T-cell (primary cell): ENCODE measurements around the gene CLEC4D. TPM values are rescaled to one million over a fixed set of nuclear protein-coding genes. Genes with fewer than 3 reads are reported as not detected.

Experiments
- ATAC-seq, 4 experiments: fragments of 200-7000 bp in 3 of 4; fragments of 150-1000 bp in 1 of 4; cut with Tn5 transposase; replicated peaks in 1 of 4; 1 replicate in 3 of 4; 2 replicates in 1 of 4; pipeline ENCODE4 v1.10.0; 2021; ENCODE audit warnings: moderate library complexity in 3 of 4, mild to moderate bottlenecking in 2 of 4, moderate number of reproducible peaks in 1 of 4
- CTCF ChIA-PET, 2 donors: fragments of 300-600 bp; sonication (Branson Sonifier 250); formaldehyde crosslinking; loops; one replicate each; lab custom pipeline; 2022; ENCODE audit warnings: antibody characterized with exemption in 2 of 2; lab: Charles Lee
- POLR2A ChIA-PET, 2 donors: fragments of 300-600 bp; sonication (Branson Sonifier 250); formaldehyde crosslinking; loops; one replicate each; lab custom pipeline; 2022; ENCODE audit warnings: antibody characterized with exemption in 2 of 2; lab: Charles Lee
- DNase-seq, 35 experiments: peaks; one replicate each; pipeline versions ENCODE4 v3.0.0 to v3.0.0-alpha.2; 2013 to 2023
- H3K27ac ChIP-seq: one replicate; pipeline ENCODE4 v1.5.1; 2013; ENCODE audit warnings: low read length
- H3K27me3 ChIP-seq, 2 experiments: replicated peaks in 1 of 2; 1 replicate in 1 of 2; 2 replicates in 1 of 2; pipeline versions ENCODE4 v1.6.1 to v1.7.0; 2013; ENCODE audit warnings: low read length in 1 of 2, mixed read lengths in 1 of 2; ENCODE audit not compliant: control insufficient read depth in 2 of 2, insufficient read depth in 2 of 2; ENCODE audit errors: extremely low read depth in 1 of 2
- H3K36me3 ChIP-seq, 2 donors: 1 replicate in 1 of 2; 2 replicates in 1 of 2; pipeline versions ENCODE4 v1.6.1 to v1.7.0; 2013; ENCODE audit warnings: low read length in 1 of 2; ENCODE audit not compliant: control insufficient read depth in 2 of 2, insufficient read depth in 1 of 2; ENCODE audit errors: extremely low read depth in 1 of 2
- H3K4me1 ChIP-seq, 2 experiments: 1 replicate in 1 of 2; 2 replicates in 1 of 2; pipeline versions ENCODE4 v1.6.1 to v1.7.0; 2013; ENCODE audit warnings: low read length in 2 of 2, mixed read lengths in 1 of 2; ENCODE audit not compliant: insufficient read depth in 2 of 2, control insufficient read depth in 1 of 2; ENCODE audit errors: extremely low read depth in 1 of 2
- H3K4me3 ChIP-seq, 2 donors: 1 replicate in 1 of 2; 2 replicates in 1 of 2; pipeline versions ENCODE4 v1.5.1 to v1.7.0; 2013; ENCODE audit warnings: mild to moderate bottlenecking in 2 of 2, low read length in 1 of 2, moderate library complexity in 1 of 2; ENCODE audit not compliant: control insufficient read depth in 1 of 2; ENCODE audit errors: extremely low read depth in 1 of 2
- H3K9me3 ChIP-seq: 2 replicates; pipeline ENCODE4 v1.7.0; 2013
- H3K27ac Mint-ChIP-seq, 2 donors: one replicate each; pipeline ENCODE4 v1.8.0; 2020 to 2021; ENCODE audit warnings: mild to moderate bottlenecking in 2 of 2, mixed read lengths in 2 of 2
- H3K27me3 Mint-ChIP-seq, 2 donors: one replicate each; pipeline ENCODE4 v1.8.0; 2021 to 2022; ENCODE audit warnings: mixed read lengths in 2 of 2
- H3K36me3 Mint-ChIP-seq: one replicate; pipeline ENCODE4 v1.8.0; 2021; ENCODE audit warnings: mixed read lengths
- H3K4me1 Mint-ChIP-seq, 3 donors: one replicate each; pipeline ENCODE4 v1.8.0; 2020 to 2022; ENCODE audit warnings: mixed read lengths in 3 of 3, mild to moderate bottlenecking in 1 of 3
- H3K4me3 Mint-ChIP-seq, 3 donors: one replicate each; pipeline ENCODE4 v1.8.0; 2020 to 2022; ENCODE audit warnings: mild to moderate bottlenecking in 3 of 3, mixed read lengths in 3 of 3, moderate library complexity in 3 of 3
- H3K9me3 Mint-ChIP-seq, 3 donors: one replicate each; pipeline ENCODE4 v1.8.0; 2020 to 2022; ENCODE audit warnings: mixed read lengths in 3 of 3
- WGBS: methylation state at CpG from one replicate; pipeline ENCODE4 v1.1.5; 2013; ENCODE audit warnings: missing lambda C conversion rate; ENCODE audit not compliant: insufficient coverage; 5-methylcytosine and 5-hydroxymethylcytosine counted together
- total RNA-seq, 35 experiments: library from RNA in 6 of 35; stranded (reverse) in 6 of 35; fragments of 120-200 nt in 1 of 35; gene quantifications; one replicate each; pipeline versions ENCODE4 v1.2.1 to v1.2.4 and lab custom pipeline; 2013 to 2026

CLEC4D gene
- total RNA-seq, 5 donors from 2014 or later (not counting 1 experiment from before 2014, with no cell fraction given), result not detected

- peaks cover 2 to 9% of the 10 kb centered on the region in 2 donors for H3K27me3 Mint-ChIP-seq
- no peak overlapping the region for H3K4me3 Mint-ChIP-seq
- Histone ChIP-seq H3K27me3 (no peaks in the 10 kb centered on the region), H3K9me3 (no peaks in the 10 kb centered on the region), H3K36me3 (no peaks in the 10 kb centered on the region), H3K4me3 (no peak overlapping the region), H3K4me1 (peaks cover 0 to 15% of the 10 kb centered on the region in 2 experiments), H3K27ac (no peak overlapping the region)
- H3K36me3 Mint-ChIP-seq, result no peaks in the 10 kb centered on the region
- no peaks in the 10 kb centered on the region for H3K9me3 Mint-ChIP-seq
- DNase-seq (no peak), ATAC-seq (peak in 1 of 4 experiments; percentile 42)
- 0% methylated on average over 1 of the region's 3 CpGs for WGBS
- ChIA-PET CTCF (no interaction called here), POLR2A (no interaction called here)
- peaks cover 8 to 14% (median 10%) of the 10 kb centered on the region in 3 donors for H3K4me1 Mint-ChIP-seq
- peak overlapping the region; percentile 19 to 37 for H3K27ac Mint-ChIP-seq
These were observed 11.6 kb upstream of the CLEC4D start for GRCh38 chr12:8501720-8502119.

DNA sequence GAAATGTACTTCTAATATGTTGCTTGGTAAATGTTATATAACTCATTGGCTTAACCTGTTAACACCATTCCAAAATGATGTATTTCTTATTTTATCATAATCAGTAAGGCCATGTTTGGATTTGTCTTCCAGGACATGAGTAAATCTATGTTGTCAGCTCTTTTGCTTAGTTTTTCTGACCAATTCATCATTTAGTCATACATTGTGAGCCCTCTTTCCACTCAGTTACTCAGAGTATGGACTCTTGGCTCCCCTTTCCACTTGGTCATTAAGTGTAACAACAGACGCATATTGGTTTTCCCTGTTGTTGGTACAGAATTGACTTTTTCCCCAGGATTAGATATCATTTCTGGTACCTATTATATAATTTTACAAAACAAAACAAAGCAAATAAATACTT is 9.0 kb upstream of the CLEC4D start:
- no peak overlapping the region for H3K27ac Mint-ChIP-seq
- ChIA-PET POLR2A (no interaction called here), CTCF (interaction anchor here in 1 of 2 donors (0.6 kb wide), 1 partner anchor 9 kb away, joined by 4 read pairs; the partner anchor contains the start of gene CLEC4D)
- no peaks in the 10 kb centered on the region for H3K36me3 Mint-ChIP-seq
- DNase-seq (no peak), ATAC-seq (no peak)
- Histone ChIP-seq H3K4me1 (peaks cover 0 to 19% of the 10 kb centered on the region in 2 experiments), H3K36me3 (no peaks in the 10 kb centered on the region), H3K27me3 (peaks cover 0 to 15% of the 10 kb centered on the region in 2 experiments), H3K9me3 (no peaks in the 10 kb centered on the region), H3K4me3 (no peak overlapping the region), H3K27ac (no peak overlapping the region)
- peaks cover 1 to 5% of the 10 kb centered on the region in 2 donors for H3K27me3 Mint-ChIP-seq
- H3K9me3 Mint-ChIP-seq, result no peaks in the 10 kb centered on the region
- WGBS, result no CpG with 5 or more reads among the region's 1 CpG
- peaks cover 8 to 14% (median 10%) of the 10 kb centered on the region in 3 donors for H3K4me1 Mint-ChIP-seq
- H3K4me3 Mint-ChIP-seq, result no peak overlapping the region

GRCh38 chr12:8507596-8507995 is 5.7 kb upstream of the CLEC4D start:
- Mint-ChIP-seq H3K36me3 (no peaks in the 10 kb centered on the region), H3K4me3 (no peak overlapping the region), H3K27ac (no peak overlapping the region), H3K9me3 (no peaks in the 10 kb centered on the region), H3K27me3 (peaks cover 7 to 12% of the 10 kb centered on the region in 2 donors), H3K4me1 (peaks cover 0 to under 1% (median 0%) of the 10 kb centered on the region in 3 donors)
- H3K27me3 ChIP-seq, result peaks cover 0 to 20% of the 10 kb centered on the region in 2 experiments
- H3K4me3 ChIP-seq, result no peak overlapping the region
- H3K4me1 ChIP-seq, result peaks cover 0 to 5% of the 10 kb centered on the region in 2 experiments
- H3K27ac ChIP-seq, result no peak overlapping the region
- ChIA-PET POLR2A (no interaction called here), CTCF (no interaction called here)
- WGBS, result 96% methylated on average over 2 of the region's 3 CpGs
- ATAC-seq (no peak), DNase-seq (no peak)
- no peaks in the 10 kb centered on the region for H3K9me3 ChIP-seq
- H3K36me3 ChIP-seq, result no peaks in the 10 kb centered on the region

GRCh38 chr12:8508223-8508622 is 5.1 kb upstream of the CLEC4D start:
- H3K4me3 ChIP-seq, result no peak overlapping the region
- no peak overlapping the region for H3K27ac ChIP-seq
- Mint-ChIP-seq H3K4me3 (no peak overlapping the region), H3K9me3 (no peaks in the 10 kb centered on the region), H3K36me3 (no peaks in the 10 kb centered on the region), H3K27me3 (peaks cover 7 to 12% of the 10 kb centered on the region in 2 donors), H3K27ac (no peak overlapping the region), H3K4me1 (no peaks in the 10 kb centered on the region)
- H3K9me3 ChIP-seq, result no peaks in the 10 kb centered on the region
- no peak for ATAC-seq
- no peaks in the 10 kb centered on the region for H3K36me3 ChIP-seq
- DNase-seq, result no peak
- WGBS, result 94% methylated on average over 3 of the region's 3 CpGs
- CTCF ChIA-PET, result no interaction called here
- H3K27me3 ChIP-seq, result peaks cover 0 to 20% of the 10 kb centered on the region in 2 experiments
- peaks cover 0 to 9% of the 10 kb centered on the region in 2 experiments for H3K4me1 ChIP-seq
- POLR2A ChIA-PET, result no interaction called here

- Mint-ChIP-seq H3K4me3 (no peak overlapping the region), H3K4me1 (peaks cover 0 to 4% (median 0%) of the 10 kb centered on the region in 3 donors), H3K27ac (no peak overlapping the region), H3K36me3 (no peaks in the 10 kb centered on the region), H3K27me3 (peaks cover 7 to 17% of the 10 kb centered on the region in 2 donors), H3K9me3 (no peaks in the 10 kb centered on the region)
- DNase-seq (no peak), ATAC-seq (no peak)
- H3K27ac ChIP-seq, result no peak overlapping the region
- 68% methylated on average over 8 of the region's 12 CpGs for WGBS
- peaks cover 0 to 20% of the 10 kb centered on the region in 2 experiments for H3K27me3 ChIP-seq
- H3K9me3 ChIP-seq, result no peaks in the 10 kb centered on the region
- POLR2A ChIA-PET, result no interaction called here
- no peak overlapping the region for H3K4me3 ChIP-seq
- CTCF ChIA-PET, result interaction anchor here (0.7 kb wide), 2 partner anchors 9 to 570 kb away, joined by 3 read pairs; no protein-coding TSS in a partner anchor
- no peaks in the 10 kb centered on the region for H3K36me3 ChIP-seq
- peaks cover 0 to 13% of the 10 kb centered on the region in 2 experiments for H3K4me1 ChIP-seq
These were observed 4.1 kb upstream of the CLEC4D start for GRCh38 chr12:8508910-8509841.

GRCh38 chr12:8517971-8518370 is 4.7 kb downstream of the CLEC4D start:
- no peaks in the 10 kb centered on the region for H3K36me3 ChIP-seq
- Mint-ChIP-seq H3K27me3 (peaks cover 14 to 27% of the 10 kb centered on the region in 2 donors), H3K9me3 (no peaks in the 10 kb centered on the region), H3K27ac (no peak overlapping the region), H3K4me3 (no peak overlapping the region), H3K36me3 (no peaks in the 10 kb centered on the region), H3K4me1 (peaks cover 0 to 4% (median 0%) of the 10 kb centered on the region in 3 donors)
- no peak for ATAC-seq
- no peaks in the 10 kb centered on the region for H3K27me3 ChIP-seq
- CTCF ChIA-PET, result interaction anchor here in 1 of 2 donors (0.8 kb wide), 1 partner anchor 9 kb away, joined by 3 read pairs; no protein-coding TSS in a partner anchor
- no peak for DNase-seq
- H3K27ac ChIP-seq, result no peak overlapping the region
- no peak overlapping the region for H3K4me3 ChIP-seq
- WGBS, result no CpG with 5 or more reads among the region's 2 CpGs
- POLR2A ChIA-PET, result no interaction called here
- H3K4me1 ChIP-seq, result peaks cover 0 to 4% of the 10 kb centered on the region in 2 experiments
- H3K9me3 ChIP-seq, result no peaks in the 10 kb centered on the region
